Measurements from ENCODE around the gene PPM1F.
"Not testable (repeated sequence)": the region's sequence is repeated elsewhere in the genome, so short reads cannot be mapped to it uniquely, and the experiment has no call there.

- TF ChIP-seq CTCF (IDR thresholded peaks at IDR 0.05); EZH2 (IDR thresholded peaks at IDR 0.05; ENCODE audit: borderline replicate concordance, insufficient read depth, low read depth, low read length, poor library complexity, severe bottlenecking): not testable (repeated sequence)
Measured at GRCh38 chr22:21872741-21873140, 79.9 kb downstream of the PPM1F start.

Measured in B cell (primary cell).